CD14-positive monocyte (primary cell): ENCODE results near the gene MAST4. TPM values are rescaled to one million over a fixed set of nuclear protein-coding genes. Genes with fewer than 3 reads are reported as not detected.

Experiments used
- DNase-seq, 3 donors: peaks; one replicate each; pipeline ENCODE4 v3.0.0-alpha.2; 2011 to 2022
- H2AFZ ChIP-seq: 2 replicates; pipeline ENCODE4 v1.6.0; 2012; ENCODE audit warnings: mild to moderate bottlenecking, low read depth, low read length, inconsistent platforms; ENCODE audit not compliant: insufficient read depth, poor library complexity, severe bottlenecking
- H3K27ac ChIP-seq, 2 donors: 1 replicate in 1 of 2; 2 replicates in 1 of 2; pipeline ENCODE4 v1.5.1; 2012 to 2013; ENCODE audit warnings: low read length in 2 of 2, control low read depth in 1 of 2, inconsistent platforms in 1 of 2, low read depth in 1 of 2, mild to moderate bottlenecking in 1 of 2
- H3K27me3 ChIP-seq, 2 donors: one replicate each; pipeline versions ENCODE4 v1.6.0 to v1.6.1; 2011 to 2013; ENCODE audit warnings: low read length in 2 of 2; ENCODE audit not compliant: control insufficient read depth in 2 of 2, insufficient read depth in 2 of 2
- H3K36me3 ChIP-seq, 2 donors: replicated peaks in 1 of 2; 1 replicate in 1 of 2; 2 replicates in 1 of 2; pipeline versions ENCODE4 v1.5.1 to v1.6.1; 2012 to 2013; ENCODE audit warnings: low read length in 2 of 2, control low read depth in 1 of 2, inconsistent platforms in 1 of 2, mild to moderate bottlenecking in 1 of 2; ENCODE audit not compliant: insufficient read depth in 2 of 2, control insufficient read depth in 1 of 2
- H3K4me1 ChIP-seq, 2 donors: 1 replicate in 1 of 2; 2 replicates in 1 of 2; pipeline versions ENCODE4 v1.5.1 to v1.6.1; 2012 to 2013; ENCODE audit warnings: low read length in 2 of 2, control low read depth in 1 of 2, inconsistent platforms in 1 of 2, mild to moderate bottlenecking in 1 of 2, moderate library complexity in 1 of 2; ENCODE audit not compliant: insufficient read depth in 2 of 2, control insufficient read depth in 1 of 2
- H3K4me2 ChIP-seq: replicated peaks from 2 replicates; pipeline ENCODE3; 2012; ENCODE audit warnings: low read length, moderate library complexity, mild to moderate bottlenecking; ENCODE audit not compliant: poor library complexity, severe bottlenecking; ENCODE audit errors: extremely low read depth
- H3K4me3 ChIP-seq, 3 experiments: fragments of 200-600 bp in 1 of 3; sonication (generic) in 1 of 3; replicated peaks in 1 of 3; 1 replicate in 2 of 3; 2 replicates in 1 of 3; pipeline ENCODE4 v1.5.1; 2011 to 2013; ENCODE audit warnings: low read length in 3 of 3, mild to moderate bottlenecking in 3 of 3, control low read depth in 2 of 3, low read depth in 2 of 3, inconsistent platforms in 1 of 3, moderate library complexity in 1 of 3
- H3K79me2 ChIP-seq: 2 replicates; pipeline ENCODE4 v1.6.0; 2012; ENCODE audit warnings: mild to moderate bottlenecking, control low read depth, inconsistent platforms, low read length, moderate library complexity; ENCODE audit not compliant: insufficient read depth
- H3K9ac ChIP-seq: 2 replicates; pipeline ENCODE4 v1.6.0; 2017; ENCODE audit warnings: low read length, mild to moderate bottlenecking; ENCODE audit not compliant: insufficient read depth, poor library complexity, severe bottlenecking
- H3K9me3 ChIP-seq, 2 donors: replicated peaks in 1 of 2; 1 replicate in 1 of 2; 2 replicates in 1 of 2; pipeline versions ENCODE4 v1.5.1 to v1.6.1; 2012 to 2013; ENCODE audit warnings: low read length in 2 of 2, control low read depth in 1 of 2; ENCODE audit not compliant: control insufficient read depth in 1 of 2, insufficient read depth in 1 of 2
- H4K20me1 ChIP-seq: 2 replicates; pipeline ENCODE4 v1.6.0; 2012; ENCODE audit warnings: mild to moderate bottlenecking, low read length, control low read depth, moderate library complexity; ENCODE audit not compliant: insufficient read depth
- H3K27ac Mint-ChIP-seq, 7 donors: one replicate each; pipeline ENCODE4 v1.8.0; 2020; ENCODE audit warnings: mild to moderate bottlenecking in 7 of 7, mixed read lengths in 7 of 7, moderate library complexity in 6 of 7, inconsistent platforms in 2 of 7
- H3K27me3 Mint-ChIP-seq, 3 donors: one replicate each; pipeline ENCODE4 v1.8.0; 2021 to 2022; ENCODE audit warnings: low read depth in 3 of 3, mild to moderate bottlenecking in 3 of 3, mixed read lengths in 3 of 3, moderate library complexity in 3 of 3, inconsistent platforms in 1 of 3
- H3K36me3 Mint-ChIP-seq, 2 donors: one replicate each; pipeline ENCODE4 v1.8.0; 2020; ENCODE audit warnings: mixed read lengths in 2 of 2, inconsistent platforms in 1 of 2, mild to moderate bottlenecking in 1 of 2
- H3K4me1 Mint-ChIP-seq: one replicate; pipeline ENCODE4 v1.8.0; 2020; ENCODE audit warnings: mild to moderate bottlenecking, mixed read lengths
- H3K4me3 Mint-ChIP-seq, 2 donors: one replicate each; pipeline ENCODE4 v1.8.0; 2020; ENCODE audit warnings: mild to moderate bottlenecking in 2 of 2, mixed read lengths in 2 of 2, moderate library complexity in 1 of 2
- H3K9me3 Mint-ChIP-seq, 7 donors: one replicate each; pipeline ENCODE4 v1.8.0; 2020 to 2022; ENCODE audit warnings: mixed read lengths in 7 of 7, mild to moderate bottlenecking in 6 of 7, moderate library complexity in 6 of 7, inconsistent platforms in 2 of 7
- CTCF ChIP-seq: fragments of 200-600 bp; IDR thresholded peaks from one replicate; pipeline ENCODE4 v1.8.0; 2022; ENCODE audit warnings: antibody characterized with exemption, mild to moderate bottlenecking
- WGBS: methylation state at CpG from one replicate; pipeline ENCODE4 v1.1.5; 2013; ENCODE audit warnings: missing lambda C conversion rate; ENCODE audit not compliant: insufficient coverage; 5-methylcytosine and 5-hydroxymethylcytosine counted together
- intact Hi-C, 2 donors: fragments of 100-400 bp; cut with micrococcal nuclease; formaldehyde crosslinking; loops; one replicate each; pipeline versions ENCODE4 v1.15.0 to v1.15.1; 2023
- polyA plus RNA-seq, 3 donors: library from polyadenylated mRNA; depleted of rRNA in 1 of 3; unstranded in 2 of 3; stranded (reverse) in 1 of 3; fragments of 300-500 nt in 2 of 3; fragments of >200 nt in 1 of 3; fragmentation: Illumina TruSeq in 2 of 3; gene quantifications; 1 replicate in 2 of 3; 2 replicates in 1 of 3; pipeline ENCODE4 v1.2.3, GENCODE V29; 2012 to 2021

MAST4 gene
- polyA plus RNA-seq, 3 donors = 0.03 to 0.24 TPM; not detected in 1

- no peaks in the 10 kb centered on the region for H3K9me3 ChIP-seq
- no peak overlapping the region for H2AFZ ChIP-seq
- Mint-ChIP-seq H3K4me3 (no peak overlapping the region), H3K27ac (no peak overlapping the region), H3K27me3 (peaks cover 0 to 1% (median 0%) of the 10 kb centered on the region in 3 donors), H3K36me3 (no peaks in the 10 kb centered on the region), H3K4me1 (peaks cover 9% of the 10 kb centered on the region), H3K9me3 (no peaks in the 10 kb centered on the region)
- no peaks in the 10 kb centered on the region for H3K79me2 ChIP-seq
- H3K4me1 ChIP-seq = peaks cover 7% of the 10 kb centered on the region in 2 donors
- TF ChIP-seq CTCF = no peak
- H3K4me3 ChIP-seq = no peak overlapping the region
- H3K27ac ChIP-seq = no peak overlapping the region
- no peaks in the 10 kb centered on the region for H4K20me1 ChIP-seq
- intact Hi-C loops = no loop called here
- H3K4me2 ChIP-seq = no peak overlapping the region
- H3K27me3 ChIP-seq = no peaks in the 10 kb centered on the region
- H3K36me3 ChIP-seq = no peaks in the 10 kb centered on the region
- H3K9ac ChIP-seq = no peak overlapping the region
- WGBS = 100% methylated on average over 1 of the region's 3 CpGs
- no peak for DNase-seq
Observed at GRCh38 chr5:67021962-67022361, 425.8 kb downstream of the MAST4 start.

- Histone ChIP-seq H3K9me3 (no peaks in the 10 kb centered on the region), H3K4me1 (no peaks in the 10 kb centered on the region), H3K27ac (no peak overlapping the region), H3K79me2 (no peaks in the 10 kb centered on the region), H3K4me2 (no peak overlapping the region), H3K36me3 (no peaks in the 10 kb centered on the region), H3K9ac (no peak overlapping the region), H3K27me3 (no peaks in the 10 kb centered on the region), H2AFZ (no peak overlapping the region), H3K4me3 (no peak overlapping the region), H4K20me1 (no peaks in the 10 kb centered on the region)
- no peak for DNase-seq
- Mint-ChIP-seq H3K4me1 (peaks cover 9% of the 10 kb centered on the region), H3K27me3 (peaks cover 0 to 1% (median 0%) of the 10 kb centered on the region in 3 donors), H3K36me3 (no peaks in the 10 kb centered on the region), H3K27ac (no peak overlapping the region), H3K4me3 (no peak overlapping the region), H3K9me3 (no peaks in the 10 kb centered on the region)
- TF ChIP-seq CTCF = no peak
- intact Hi-C loops = no loop called here
- WGBS = no CpG with 5 or more reads among the region's 2 CpGs
Observed at GRCh38 chr5:67025457-67025856, 429.3 kb downstream of the MAST4 start.
